ENCODE measurements around the gene COL6A3.

COL6A3 gene

GRCh38 chr2:237427769-237428506 is 14.0 kb upstream of the COL6A3 start:
- no peak overlapping the region for H3K4me3 ChIP-seq (ENCODE audit: low read depth in 1 of 2, low read length in 2 of 2)
- no peaks in the 10 kb centered on the region for H3K9me3 ChIP-seq (ENCODE audit: low read length)
- H3K4me1 ChIP-seq (ENCODE audit: insufficient read depth, low read length): peaks cover 18% of the 10 kb centered on the region
- no peak overlapping the region for H3K9ac ChIP-seq (ENCODE audit: low read length)
- H3K27me3 ChIP-seq (ENCODE audit: control insufficient read depth in 1 of 2, insufficient read depth in 2 of 2, low read length in 2 of 2): no peaks in the 10 kb centered on the region
- no peaks in the 10 kb centered on the region for H3K36me3 ChIP-seq (ENCODE audit: insufficient read depth, low read length)
- no peak overlapping the region for H3K27ac ChIP-seq (ENCODE audit: low read depth, low read length)

GRCh38 chr2:237426517-237426916 is 12.6 kb upstream of the COL6A3 start:
- Histone ChIP-seq H3K9ac (ENCODE audit: low read length) (no peak overlapping the region), H3K4me1 (ENCODE audit: insufficient read depth, low read length) (peaks cover 17% of the 10 kb centered on the region), H3K4me3 (ENCODE audit: low read depth in 1 of 2, low read length in 2 of 2) (no peak overlapping the region), H3K27ac (ENCODE audit: low read depth, low read length) (no peak overlapping the region), H3K27me3 (ENCODE audit: control insufficient read depth in 1 of 2, insufficient read depth in 2 of 2, low read length in 2 of 2) (no peaks in the 10 kb centered on the region), H3K9me3 (ENCODE audit: low read length) (no peaks in the 10 kb centered on the region), H3K36me3 (ENCODE audit: insufficient read depth, low read length) (no peaks in the 10 kb centered on the region)

GRCh38 chr2:237425320-237425719 is 11.4 kb upstream of the COL6A3 start:
- no peaks in the 10 kb centered on the region for H3K27me3 ChIP-seq (ENCODE audit: control insufficient read depth in 1 of 2, insufficient read depth in 2 of 2, low read length in 2 of 2)
- no peaks in the 10 kb centered on the region for H3K36me3 ChIP-seq (ENCODE audit: insufficient read depth, low read length)
- no peak overlapping the region for H3K9ac ChIP-seq (ENCODE audit: low read length)
- H3K4me1 ChIP-seq (ENCODE audit: insufficient read depth, low read length): peaks cover 20% of the 10 kb centered on the region
- H3K27ac ChIP-seq (ENCODE audit: low read depth, low read length): no peak overlapping the region
- no peaks in the 10 kb centered on the region for H3K9me3 ChIP-seq (ENCODE audit: low read length)
- H3K4me3 ChIP-seq (ENCODE audit: low read depth in 1 of 2, low read length in 2 of 2): no peak overlapping the region

GRCh38 chr2:237424544-237424943 is 10.6 kb upstream of the COL6A3 start:
- Histone ChIP-seq H3K27me3 (ENCODE audit: control insufficient read depth in 1 of 2, insufficient read depth in 2 of 2, low read length in 2 of 2) (no peaks in the 10 kb centered on the region), H3K9me3 (ENCODE audit: low read length) (no peaks in the 10 kb centered on the region), H3K4me3 (ENCODE audit: low read depth in 1 of 2, low read length in 2 of 2) (no peak overlapping the region), H3K9ac (ENCODE audit: low read length) (no peak overlapping the region), H3K36me3 (ENCODE audit: insufficient read depth, low read length) (no peaks in the 10 kb centered on the region), H3K27ac (ENCODE audit: low read depth, low read length) (no peak overlapping the region), H3K4me1 (ENCODE audit: insufficient read depth, low read length) (peaks cover 20% of the 10 kb centered on the region)

- no peaks in the 10 kb centered on the region for H3K27me3 ChIP-seq (ENCODE audit: control insufficient read depth in 1 of 2, insufficient read depth in 2 of 2, low read length in 2 of 2)
- peaks cover 20% of the 10 kb centered on the region for H3K4me1 ChIP-seq (ENCODE audit: insufficient read depth, low read length)
- H3K27ac ChIP-seq (ENCODE audit: low read depth, low read length): no peak overlapping the region
- no peaks in the 10 kb centered on the region for H3K36me3 ChIP-seq (ENCODE audit: insufficient read depth, low read length)
- no peak overlapping the region for H3K9ac ChIP-seq (ENCODE audit: low read length)
- H3K4me3 ChIP-seq (ENCODE audit: low read depth in 1 of 2, low read length in 2 of 2): no peak overlapping the region
- no peaks in the 10 kb centered on the region for H3K9me3 ChIP-seq (ENCODE audit: low read length)
Measured at GRCh38 chr2:237423891-237424290, 9.9 kb upstream of the COL6A3 start.

GRCh38 chr2:237422309-237422708 is 8.3 kb upstream of the COL6A3 start:
- Histone ChIP-seq H3K4me3 (ENCODE audit: low read depth in 1 of 2, low read length in 2 of 2) (peak overlapping the region in 1 of 2 donors; percentile 49), H3K9ac (ENCODE audit: low read length) (no peak overlapping the region)

GRCh38 chr2:237421542-237422116 is 7.7 kb upstream of the COL6A3 start:
- Histone ChIP-seq H3K4me1 (ENCODE audit: insufficient read depth, low read length) (peaks cover 20% of the 10 kb centered on the region), H3K9me3 (ENCODE audit: low read length) (no peaks in the 10 kb centered on the region), H3K9ac (ENCODE audit: low read length) (no peak overlapping the region), H3K36me3 (ENCODE audit: insufficient read depth, low read length) (no peaks in the 10 kb centered on the region), H3K27me3 (ENCODE audit: control insufficient read depth in 1 of 2, insufficient read depth in 2 of 2, low read length in 2 of 2) (no peaks in the 10 kb centered on the region), H3K4me3 (ENCODE audit: low read depth in 1 of 2, low read length in 2 of 2) (peak overlapping the region; percentile 15 to 49), H3K27ac (ENCODE audit: low read depth, low read length) (peak overlapping the region; percentile 35)

More at GRCh38 chr2:237422309-237422708, 8.3 kb upstream of the COL6A3 start:
- H3K4me1 ChIP-seq (ENCODE audit: insufficient read depth, low read length): peaks cover 20% of the 10 kb centered on the region
- H3K36me3 ChIP-seq (ENCODE audit: insufficient read depth, low read length): no peaks in the 10 kb centered on the region
- H3K27me3 ChIP-seq (ENCODE audit: control insufficient read depth in 1 of 2, insufficient read depth in 2 of 2, low read length in 2 of 2): no peaks in the 10 kb centered on the region
- H3K27ac ChIP-seq (ENCODE audit: low read depth, low read length): peak overlapping the region; percentile 35
- no peaks in the 10 kb centered on the region for H3K9me3 ChIP-seq (ENCODE audit: low read length)

- no peaks in the 10 kb centered on the region for H3K36me3 ChIP-seq (ENCODE audit: insufficient read depth, low read length)
- no peaks in the 10 kb centered on the region for H3K9me3 ChIP-seq (ENCODE audit: low read length)
- H3K4me3 ChIP-seq (ENCODE audit: low read depth in 1 of 2, low read length in 2 of 2): no peak overlapping the region
- H3K27me3 ChIP-seq (ENCODE audit: control insufficient read depth in 1 of 2, insufficient read depth in 2 of 2, low read length in 2 of 2): no peaks in the 10 kb centered on the region
- H3K9ac ChIP-seq (ENCODE audit: low read length): no peak overlapping the region
- peaks cover 12% of the 10 kb centered on the region for H3K4me1 ChIP-seq (ENCODE audit: insufficient read depth, low read length)
- no peak overlapping the region for H3K27ac ChIP-seq (ENCODE audit: low read depth, low read length)
Measured at GRCh38 chr2:237418300-237418699, 4.3 kb upstream of the COL6A3 start.

- Histone ChIP-seq H3K36me3 (ENCODE audit: insufficient read depth, low read length) (no peaks in the 10 kb centered on the region), H3K27ac (ENCODE audit: low read depth, low read length) (peak overlapping the region; percentile 94), H3K9me3 (ENCODE audit: low read length) (no peaks in the 10 kb centered on the region), H3K4me1 (ENCODE audit: insufficient read depth, low read length) (peaks cover 8% of the 10 kb centered on the region), H3K4me3 (ENCODE audit: low read depth in 1 of 2, low read length in 2 of 2) (peak overlapping the region; percentile 75 to 94), H3K9ac (ENCODE audit: low read length) (peak overlapping the region; percentile 93), H3K27me3 (ENCODE audit: control insufficient read depth in 1 of 2, insufficient read depth in 2 of 2, low read length in 2 of 2) (no peaks in the 10 kb centered on the region)
Measured at GRCh38 chr2:237412988-237413776, 782 bp downstream of the COL6A3 start.

GRCh38 chr2:237412646-237412987 is 1.3 kb downstream of the COL6A3 start:
- Histone ChIP-seq H3K9me3 (ENCODE audit: low read length) (no peaks in the 10 kb centered on the region), H3K36me3 (ENCODE audit: insufficient read depth, low read length) (no peaks in the 10 kb centered on the region), H3K27me3 (ENCODE audit: control insufficient read depth in 1 of 2, insufficient read depth in 2 of 2, low read length in 2 of 2) (no peaks in the 10 kb centered on the region), H3K27ac (ENCODE audit: low read depth, low read length) (peak overlapping the region; percentile 94), H3K4me1 (ENCODE audit: insufficient read depth, low read length) (peaks cover 14% of the 10 kb centered on the region), H3K9ac (ENCODE audit: low read length) (peak overlapping the region; percentile 93), H3K4me3 (ENCODE audit: low read depth in 1 of 2, low read length in 2 of 2) (peak overlapping the region; percentile 75 to 94)

GRCh38 chr2:237411683-237412423 is 2.1 kb downstream of the COL6A3 start:
- H3K27ac ChIP-seq (ENCODE audit: low read depth, low read length): peak overlapping the region; percentile 94
- H3K9ac ChIP-seq (ENCODE audit: low read length): peak overlapping the region; percentile 93
- no peaks in the 10 kb centered on the region for H3K36me3 ChIP-seq (ENCODE audit: insufficient read depth, low read length)
- H3K4me3 ChIP-seq (ENCODE audit: low read depth in 1 of 2, low read length in 2 of 2): peak overlapping the region; percentile 75 to 94
- peaks cover 21% of the 10 kb centered on the region for H3K4me1 ChIP-seq (ENCODE audit: insufficient read depth, low read length)
- no peaks in the 10 kb centered on the region for H3K27me3 ChIP-seq (ENCODE audit: control insufficient read depth in 1 of 2, insufficient read depth in 2 of 2, low read length in 2 of 2)
- no peaks in the 10 kb centered on the region for H3K9me3 ChIP-seq (ENCODE audit: low read length)

Data from muscle layer of colon (tissue), 2 donors.